HG02642 (cell line): Measurements from ENCODE around the gene ERAL1.
"Not testable (repeated sequence)": the region's sequence is repeated elsewhere in the genome, so short reads cannot be mapped to it uniquely, and the experiment has no call there.

Experiments used
- ATAC-seq: cut with Tn5 transposase; IDR thresholded peaks from one replicate; pipeline ENCODE4 v1.9.1; 2021; ENCODE audit warnings: mild to moderate bottlenecking; ENCODE audit not compliant: unreplicated experiment, poor library complexity

ERAL1 gene

DNA sequence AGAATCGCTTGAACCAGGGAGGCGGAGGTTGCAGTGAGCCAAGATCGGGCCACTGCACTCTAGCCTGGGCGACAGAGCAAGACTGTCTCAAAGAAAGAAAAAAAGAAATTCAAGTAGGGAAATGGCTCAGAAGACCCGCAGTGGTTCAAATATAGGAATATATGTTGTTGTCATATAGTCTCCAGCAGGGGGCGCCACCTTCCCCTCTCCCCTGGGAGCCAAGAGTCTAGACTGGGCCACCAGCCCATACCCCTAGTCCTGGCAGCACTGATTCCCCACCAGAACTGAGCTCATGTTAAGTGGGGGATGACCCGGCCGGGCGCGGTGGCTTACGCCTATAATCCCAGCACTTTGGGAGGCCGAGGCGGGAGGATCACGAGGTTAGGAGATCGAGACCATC, 6.1 kb upstream of the ERAL1 start:
- ATAC-seq, result not testable (repeated sequence)

DNA sequence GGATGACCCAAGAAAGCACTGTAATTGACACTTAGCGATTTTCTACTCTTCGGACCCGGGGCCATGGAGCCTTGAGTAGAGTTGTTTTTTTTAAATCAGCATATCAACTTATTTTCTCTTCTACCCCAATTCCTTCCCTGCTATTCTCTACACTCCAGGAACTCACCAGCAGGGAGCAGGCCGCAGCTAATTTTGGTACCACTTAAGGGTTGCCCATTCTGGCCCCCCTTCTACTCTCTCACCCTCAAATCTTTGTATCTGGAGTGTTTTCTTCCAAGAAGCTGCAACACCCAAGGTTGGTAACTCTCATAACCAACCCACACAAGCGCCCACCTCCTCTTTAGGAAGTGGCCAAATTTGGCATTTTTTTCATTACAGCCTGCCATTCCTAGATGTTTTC, 5.5 kb upstream of the ERAL1 start:
- ATAC-seq, result no peak

DNA sequence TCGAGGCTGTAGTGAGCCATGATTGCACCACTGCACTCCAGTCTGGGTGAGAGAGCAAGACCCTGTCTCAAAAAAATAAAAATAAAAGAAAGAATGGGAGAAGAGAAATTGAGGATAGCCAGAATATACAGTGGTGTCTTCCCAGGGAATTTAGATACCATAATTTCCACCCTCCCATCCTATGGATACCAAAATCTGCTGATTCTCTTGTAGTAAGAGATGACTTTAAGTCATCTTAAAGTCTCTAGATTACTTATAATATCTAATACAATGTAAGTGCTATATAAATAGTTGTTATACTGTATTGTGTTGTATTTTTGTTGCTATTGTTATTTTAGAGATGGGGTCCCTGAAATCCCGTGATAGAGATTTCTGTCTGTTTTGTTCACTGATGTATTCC, 1.5 kb upstream of the ERAL1 start:
- ATAC-seq, result no peak

DNA sequence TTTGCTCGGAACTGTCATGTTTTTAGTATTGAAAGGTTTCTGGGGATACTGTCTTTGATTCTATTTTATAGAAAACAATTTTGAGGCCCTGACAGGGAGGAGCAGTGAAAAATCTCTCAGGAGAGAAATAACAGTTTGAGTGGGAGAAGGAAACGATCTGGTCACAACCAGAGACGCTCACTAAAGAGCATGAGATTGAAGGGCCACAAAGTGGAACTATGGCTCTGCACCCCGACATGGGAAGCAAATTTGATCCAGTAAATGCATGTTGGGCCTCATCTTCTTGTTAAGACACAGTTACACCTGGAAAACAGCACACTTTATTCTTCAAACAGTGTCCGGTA, 492 bp downstream of the ERAL1 start:
- no peak for ATAC-seq

DNA sequence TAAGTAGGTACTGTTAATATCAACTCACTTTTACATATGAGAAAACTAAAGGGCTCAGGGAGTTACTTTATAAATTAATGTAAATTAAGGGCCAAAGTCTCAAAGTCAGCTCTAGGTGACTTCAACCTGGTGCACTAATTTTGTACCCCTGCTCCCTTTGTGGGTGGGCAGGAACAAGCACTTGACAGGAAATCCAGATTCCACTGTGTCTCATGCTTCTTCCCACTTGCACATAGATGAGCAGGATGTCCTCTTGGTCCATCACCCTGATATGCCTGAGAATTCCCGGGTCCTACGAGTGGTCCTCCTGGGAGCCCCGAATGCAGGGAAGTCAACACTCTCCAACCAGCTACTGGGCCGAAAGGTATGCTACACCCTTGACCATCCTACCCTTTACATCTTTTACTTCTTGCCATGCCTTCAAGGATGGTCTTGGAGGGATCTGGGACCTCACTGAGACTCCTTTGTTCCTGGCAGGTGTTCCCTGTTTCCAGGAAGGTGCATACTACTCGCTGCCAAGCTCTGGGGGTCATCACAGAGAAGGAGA, 1.3 kb downstream of the ERAL1 start:
- no peak for ATAC-seq

DNA sequence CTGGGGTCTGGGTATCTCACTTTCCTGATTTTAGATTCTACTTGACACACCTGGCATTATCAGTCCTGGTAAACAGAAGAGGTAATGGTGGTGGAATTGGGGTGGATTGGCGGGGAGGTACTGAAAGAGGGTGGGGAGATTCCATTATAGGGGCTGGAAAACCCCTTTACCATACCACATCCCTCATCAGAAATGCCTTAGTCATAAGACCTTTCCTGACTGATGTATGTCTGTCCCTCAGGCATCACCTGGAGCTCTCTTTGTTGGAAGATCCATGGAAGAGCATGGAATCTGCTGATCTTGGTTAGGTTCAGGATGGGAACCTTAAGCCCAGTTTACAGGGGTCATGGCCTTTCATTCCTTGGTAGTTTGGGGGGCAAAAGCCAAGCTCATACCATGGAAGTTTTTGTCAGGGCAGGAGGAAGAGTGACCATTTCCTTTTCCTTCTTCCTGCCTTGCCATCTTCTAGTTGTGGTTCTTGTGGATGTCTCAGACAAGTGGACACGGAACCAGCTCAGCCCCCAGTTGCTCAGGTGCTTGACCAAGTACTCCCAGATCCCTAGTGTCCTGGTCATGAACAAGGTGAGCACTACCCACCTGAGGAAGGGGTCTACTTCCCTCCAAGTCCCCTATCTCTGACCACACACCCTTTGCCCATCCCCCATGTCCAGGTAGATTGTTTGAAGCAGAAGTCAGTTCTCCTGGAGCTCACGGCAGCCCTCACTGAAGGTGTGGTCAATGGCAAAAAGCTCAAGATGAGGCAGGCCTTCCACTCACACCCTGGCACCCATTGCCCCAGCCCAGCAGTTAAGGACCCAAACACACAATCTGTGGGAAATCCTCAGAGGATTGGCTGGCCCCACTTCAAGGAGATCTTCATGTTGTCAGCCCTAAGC, 3.3 kb downstream of the ERAL1 start:
- ATAC-seq, result no peak

DNA sequence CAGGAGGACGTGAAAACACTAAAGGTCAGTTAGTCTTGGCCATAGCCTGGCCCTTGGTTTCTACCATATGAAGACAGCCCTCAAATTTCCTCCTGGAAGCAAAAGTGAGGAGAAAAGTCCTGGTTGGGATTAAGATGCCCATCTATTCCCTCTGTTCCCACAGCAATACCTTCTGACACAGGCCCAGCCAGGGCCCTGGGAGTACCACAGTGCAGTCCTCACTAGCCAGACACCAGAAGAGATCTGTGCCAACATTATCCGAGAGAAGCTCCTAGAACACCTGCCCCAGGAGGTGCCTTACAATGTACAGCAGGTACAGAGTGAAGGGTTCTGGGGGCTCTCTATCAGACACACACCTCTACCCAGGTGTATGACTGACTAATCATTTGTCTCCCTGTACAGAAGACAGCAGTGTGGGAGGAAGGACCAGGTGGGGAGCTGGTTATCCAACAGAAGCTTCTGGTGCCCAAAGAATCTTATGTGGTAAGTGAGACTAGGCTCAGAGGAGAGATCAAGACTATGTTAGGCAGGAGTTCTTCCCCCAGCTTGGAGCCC, 4.1 kb downstream of the ERAL1 start:
- no peak for ATAC-seq

DNA sequence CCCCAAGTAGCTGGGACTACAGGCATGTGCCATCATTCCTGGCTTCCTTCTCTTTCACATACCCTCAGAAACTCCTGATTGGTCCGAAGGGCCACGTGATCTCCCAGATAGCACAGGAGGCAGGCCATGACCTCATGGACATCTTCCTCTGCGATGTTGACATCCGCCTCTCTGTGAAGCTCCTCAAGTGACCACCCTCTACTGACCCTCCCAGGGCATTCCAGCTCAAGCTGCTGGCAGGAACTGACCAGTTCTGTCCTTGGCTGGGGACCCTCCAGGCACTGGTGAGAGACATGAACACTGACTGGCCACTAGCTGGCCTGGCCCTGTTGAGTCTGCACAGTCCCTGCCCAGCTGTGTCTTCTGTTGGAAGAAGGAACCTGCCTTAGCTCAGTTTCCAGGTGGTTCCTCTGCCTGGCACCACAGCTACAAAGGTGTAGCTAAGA, 5.6 kb downstream of the ERAL1 start:
- no peak for ATAC-seq

DNA sequence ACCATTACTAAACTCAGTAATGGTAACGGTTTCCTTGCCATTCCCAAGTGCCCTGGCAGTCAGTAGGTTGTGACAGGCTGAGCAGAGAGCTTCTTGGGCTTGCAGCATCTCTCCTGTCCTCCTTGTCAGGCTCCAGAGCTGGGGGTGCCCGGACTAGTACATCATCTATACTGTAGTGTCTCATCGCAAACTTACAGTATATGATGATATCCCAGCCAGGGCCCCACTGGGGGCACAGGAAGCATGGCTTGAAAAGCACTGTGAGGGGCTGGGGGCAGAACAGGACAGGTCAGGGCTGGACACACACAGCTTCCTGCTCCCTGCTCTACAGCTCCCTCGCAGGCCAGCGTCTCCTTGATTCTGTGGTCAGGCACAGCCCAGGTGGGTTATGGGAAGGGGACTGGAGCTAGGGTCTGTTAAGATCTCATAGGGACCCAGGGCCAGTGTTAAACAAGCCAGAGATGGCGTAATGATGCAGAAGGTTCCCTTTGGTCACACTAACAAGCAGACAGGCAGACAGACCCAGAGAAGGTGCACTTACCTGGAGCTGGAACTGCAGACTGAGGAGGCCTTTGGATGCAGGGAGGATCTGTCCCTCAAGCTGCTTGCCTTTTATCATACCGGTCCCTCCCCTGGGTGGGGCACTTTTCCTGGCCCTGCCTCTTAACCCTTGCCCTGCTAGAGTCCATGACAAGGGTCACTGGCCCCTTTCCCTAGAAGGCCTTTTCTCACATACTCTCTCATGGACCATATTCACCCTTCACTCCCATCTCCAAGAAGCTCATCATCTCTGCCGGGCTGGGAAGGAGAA, 6.8 kb downstream of the ERAL1 start:
- no peak for ATAC-seq

DNA sequence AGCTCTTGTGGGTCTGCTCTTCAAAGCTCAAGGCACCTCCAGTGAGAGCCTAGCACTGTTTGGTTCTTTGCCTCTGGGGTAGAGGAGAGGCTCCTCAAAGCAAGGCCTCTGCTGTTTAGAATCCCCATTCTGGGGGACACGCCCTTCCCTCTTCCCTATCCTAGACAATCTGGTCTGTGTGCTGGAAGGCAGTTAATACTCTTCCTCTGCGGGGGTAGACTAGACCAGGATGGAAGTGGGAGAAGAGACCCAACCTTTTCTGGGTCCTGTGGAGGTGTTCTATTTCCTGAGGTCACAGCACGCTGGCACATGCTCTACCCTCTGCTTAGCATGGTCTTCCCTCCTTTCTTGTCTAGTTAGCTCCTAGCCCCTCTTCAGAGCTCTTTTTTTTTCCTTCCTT, 7.7 kb downstream of the ERAL1 start:
- ATAC-seq, result no peak

DNA sequence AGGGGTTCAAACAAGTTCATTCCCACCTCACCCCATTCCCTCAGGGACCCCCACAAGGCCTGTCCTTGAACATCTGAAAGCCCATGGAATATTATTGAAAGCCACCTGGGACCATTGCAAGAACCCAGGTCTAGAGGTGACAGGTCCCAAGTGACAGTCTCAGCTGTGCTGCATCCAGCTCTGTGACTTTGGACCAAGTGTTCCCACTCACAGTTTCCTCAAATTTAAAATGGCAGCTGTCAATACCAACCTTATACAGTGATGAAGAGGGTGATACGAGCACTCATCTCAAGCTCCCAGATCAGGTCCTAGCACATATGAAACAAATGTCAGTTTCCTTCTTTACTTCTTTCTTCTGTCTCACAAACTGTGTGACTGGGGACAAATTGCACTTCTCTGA, 9.1 kb downstream of the ERAL1 start:
- ATAC-seq, result no peak

DNA sequence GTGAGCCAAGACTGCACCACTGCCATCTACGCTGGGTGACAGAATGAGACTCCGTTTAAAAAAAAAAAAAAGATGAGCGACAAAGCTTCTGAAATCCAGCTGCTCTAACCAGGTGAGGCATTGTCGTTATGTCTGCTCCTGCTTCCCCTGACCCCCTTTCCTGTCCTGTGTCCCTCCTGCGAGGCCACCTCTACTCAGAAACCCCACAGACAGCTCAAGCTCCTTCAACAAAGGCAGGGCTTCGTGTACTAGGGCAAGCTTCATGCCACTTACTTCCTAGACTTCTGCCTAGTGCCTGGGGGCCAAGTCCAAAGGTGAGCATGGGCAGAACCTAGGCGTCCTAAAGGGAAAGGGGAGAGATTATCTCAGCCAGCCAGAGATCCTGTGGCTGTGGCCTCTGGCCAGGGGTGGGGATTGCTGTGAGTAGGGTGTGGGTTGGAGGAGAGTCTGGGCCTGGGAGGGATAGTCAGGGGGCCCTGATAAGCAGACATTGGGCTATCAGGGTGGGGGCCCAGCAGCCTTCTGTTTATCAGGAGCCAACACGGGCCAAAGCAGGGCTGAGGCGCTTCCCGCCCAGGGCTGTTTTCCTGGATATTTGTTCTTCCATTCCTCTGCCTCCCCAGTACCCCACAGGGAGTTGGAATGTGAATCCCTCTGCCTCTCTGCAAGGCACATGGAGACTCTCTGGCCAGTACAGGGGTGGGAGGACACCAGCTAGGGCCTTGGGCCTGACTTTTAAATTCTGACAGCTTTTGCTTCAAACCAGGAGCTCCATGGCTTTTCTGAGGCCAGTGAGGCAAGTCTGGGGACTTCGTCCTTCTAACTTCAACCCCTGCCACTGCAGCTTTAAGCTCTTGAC, 10.4 kb downstream of the ERAL1 start:
- no peak for ATAC-seq

DNA sequence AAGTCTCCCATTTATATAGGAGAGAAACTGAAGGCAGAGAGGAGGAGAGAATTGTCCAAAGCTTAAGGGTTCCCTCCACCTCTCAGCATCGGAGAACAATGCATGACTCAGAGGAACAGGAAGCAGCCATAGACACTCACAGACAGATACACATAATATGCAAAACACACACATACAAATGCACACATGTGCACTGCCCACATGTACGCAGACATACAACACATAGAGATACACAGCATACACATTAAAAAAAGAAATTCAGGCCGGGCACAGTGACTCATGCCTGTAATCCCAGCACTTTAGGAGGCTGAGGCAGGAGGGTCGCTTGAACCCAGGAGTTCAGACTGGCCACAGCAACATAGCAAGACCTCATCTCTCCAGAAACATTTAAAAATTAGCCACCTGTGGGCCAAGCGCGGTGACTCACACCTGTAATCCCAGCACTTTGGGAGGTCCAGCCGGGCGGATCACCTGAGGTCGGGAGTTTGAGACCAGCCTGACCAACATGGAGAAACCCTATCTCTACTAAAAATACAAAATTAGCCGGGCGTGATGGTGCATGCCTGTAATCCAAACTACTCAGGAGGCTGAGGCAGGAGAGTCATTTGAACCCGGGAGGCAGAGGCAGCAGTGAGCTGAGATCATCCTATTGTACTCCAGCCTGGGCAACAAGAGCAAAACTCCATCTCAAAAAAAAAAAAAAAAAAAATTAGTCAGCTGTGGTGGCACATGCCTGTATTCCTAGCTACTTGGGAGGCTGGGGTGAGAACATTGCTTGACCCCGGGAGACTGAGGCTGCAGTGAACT, 11.3 kb downstream of the ERAL1 start:
- no peak for ATAC-seq

DNA sequence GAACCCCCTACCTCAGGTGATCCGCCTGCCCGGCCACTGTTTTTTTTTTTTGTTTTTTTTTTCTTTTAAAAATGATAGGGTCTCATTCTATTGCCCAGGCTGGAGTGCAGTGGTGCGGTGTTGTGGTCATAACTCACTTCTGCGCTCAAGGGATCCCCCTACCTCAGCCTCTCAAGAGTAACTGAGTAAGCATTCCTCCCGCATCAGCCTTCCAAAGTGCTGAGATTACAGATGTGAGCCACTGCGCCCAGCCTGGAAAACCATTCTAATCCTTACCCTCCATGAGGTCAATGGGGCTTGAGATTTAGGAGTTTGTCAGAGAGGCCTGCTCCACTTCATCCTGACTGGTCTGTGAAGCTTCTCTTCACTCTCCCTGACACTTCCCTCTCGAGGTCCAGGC, 12.5 kb downstream of the ERAL1 start:
- ATAC-seq, result no peak

DNA sequence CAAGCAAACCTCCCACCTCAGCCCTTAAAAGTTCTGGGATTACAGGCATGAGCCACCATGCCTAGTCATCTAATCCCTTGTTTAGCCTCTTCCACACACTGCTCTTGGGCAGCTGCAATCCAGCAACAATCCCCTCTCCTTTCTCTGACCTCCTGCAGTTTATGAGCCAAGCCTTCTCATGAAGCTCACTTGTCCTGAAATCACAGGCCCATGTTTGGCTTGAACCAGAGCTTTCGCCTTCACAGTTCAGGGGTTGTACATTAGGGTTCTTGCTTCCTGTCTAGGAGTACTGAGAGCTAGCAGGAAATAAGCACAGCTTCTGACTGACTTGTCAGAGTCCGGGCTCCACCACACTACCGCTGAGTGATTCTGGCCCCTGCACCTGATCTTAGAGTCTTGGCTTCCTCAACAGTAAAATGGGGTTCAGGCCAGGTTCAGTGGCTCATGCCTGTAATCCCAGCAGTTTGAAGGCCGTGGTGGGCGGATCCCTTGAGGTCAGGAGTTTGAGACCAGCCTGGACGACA, 16.3 kb downstream of the ERAL1 start:
- ATAC-seq, result peak; percentile 88

DNA sequence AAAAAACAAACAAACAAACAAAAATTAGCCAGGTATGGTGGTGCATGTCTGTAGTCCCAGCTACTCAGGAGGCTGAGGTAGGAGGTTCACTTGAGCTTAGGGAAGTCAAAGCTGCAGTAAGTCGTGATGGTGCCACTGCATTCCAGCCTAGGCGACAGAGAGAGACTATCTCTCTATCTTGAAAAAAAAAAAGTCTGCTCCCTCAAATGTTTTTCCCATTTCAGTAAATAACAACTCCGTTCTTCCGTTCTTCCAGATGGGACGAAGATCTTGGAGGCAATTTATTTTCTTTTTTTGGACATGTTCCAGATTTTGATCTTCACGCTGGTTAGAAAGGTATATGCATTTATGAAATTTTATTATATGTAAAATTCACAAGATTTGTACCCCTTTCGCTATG, 19.0 kb downstream of the ERAL1 start:
- ATAC-seq, result no peak

DNA sequence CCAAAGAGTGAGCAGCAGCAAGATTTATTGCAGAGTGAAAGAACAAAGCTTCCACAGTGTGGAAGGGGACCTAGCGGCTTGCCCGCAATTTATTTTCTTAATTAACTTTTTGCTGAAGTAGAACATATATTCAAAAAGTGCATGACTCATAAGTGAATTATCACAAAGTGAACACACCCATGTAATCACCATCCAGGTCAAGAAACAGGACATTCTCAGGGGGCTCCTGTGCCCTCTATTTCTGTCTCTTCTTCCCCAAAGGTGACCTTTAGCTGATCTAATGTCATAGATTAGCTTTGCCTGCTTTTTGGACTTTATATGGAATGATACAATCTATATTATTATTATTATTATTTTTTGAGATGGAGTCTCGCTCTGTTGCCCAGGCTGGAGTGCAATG, 19.9 kb downstream of the ERAL1 start:
- ATAC-seq, result no peak

DNA sequence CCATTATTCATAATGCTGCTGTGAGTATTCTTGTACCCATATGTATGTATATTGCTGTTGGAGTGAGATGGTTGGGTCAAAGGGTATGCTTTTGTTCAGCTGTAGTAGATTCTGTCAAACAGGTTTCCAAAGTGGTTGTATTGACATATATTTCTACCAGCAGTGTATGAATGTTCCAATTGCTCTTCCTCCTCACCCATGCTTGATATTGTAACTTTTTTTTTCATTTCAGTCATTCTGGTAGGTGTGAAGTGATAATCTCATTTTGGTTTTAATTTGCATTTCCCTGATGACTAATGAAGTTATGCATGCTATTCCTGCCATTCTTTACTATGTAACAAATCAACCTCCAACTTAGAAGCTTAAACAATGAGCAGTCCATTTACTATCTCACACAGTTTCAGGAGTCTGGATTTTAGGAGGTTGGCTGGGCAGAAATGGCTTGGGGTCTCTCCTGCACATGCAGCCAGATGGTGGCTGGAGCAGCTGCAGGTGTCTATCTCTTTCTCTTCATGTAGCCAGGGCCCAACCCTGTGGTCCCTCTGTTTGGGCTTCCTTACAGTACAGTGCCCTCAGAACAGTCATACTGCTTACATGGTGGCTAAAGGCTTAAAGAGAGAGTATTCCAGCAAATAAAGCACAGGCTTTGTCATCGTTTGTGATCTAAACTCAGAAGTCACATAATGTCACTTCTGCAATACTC, 21.2 kb downstream of the ERAL1 start:
- no peak for ATAC-seq
